NCI-H460 (cell line): Measurements from ENCODE around the gene NUDCD3. TPM values are rescaled to one million over a fixed set of nuclear protein-coding genes. Genes with fewer than 3 reads are reported as not detected.

Experiments used
- DNase-seq: peaks from one replicate; pipeline ENCODE4 v3.0.0-alpha.2; 2016; ENCODE audit warnings: low read depth; ENCODE audit errors: extremely low read depth
- total RNA-seq: library from RNA; depleted of rRNA; stranded (reverse); fragments of >200 nt; shearing (Covaris generic); gene quantifications from 2 replicates; pipeline ENCODE4 v1.2.3, GENCODE V29; 2014

The NUDCD3 gene
- total RNA-seq, 1 experiment from 2014 or later, result 52.1 TPM

DNA sequence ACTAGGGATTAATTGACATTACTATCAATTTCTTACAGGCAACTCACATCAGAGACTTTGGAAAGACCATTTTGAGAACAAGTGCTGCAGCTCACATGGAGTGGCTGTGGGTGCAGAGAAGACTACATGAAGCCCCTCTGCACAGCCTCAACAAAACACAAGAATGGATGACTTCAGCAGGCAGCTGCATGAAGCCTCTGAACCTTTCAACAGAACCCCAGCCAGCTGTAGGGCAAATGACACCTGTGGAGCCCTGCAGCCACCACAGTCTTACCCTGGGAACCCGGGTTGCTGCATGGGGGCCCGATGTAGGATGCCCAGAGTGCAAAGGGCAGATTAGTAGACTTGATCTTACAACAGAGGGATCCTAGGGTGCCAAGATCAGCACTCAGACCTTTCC, 103.1 kb downstream of the NUDCD3 start:
- no peak for DNase-seq

DNA sequence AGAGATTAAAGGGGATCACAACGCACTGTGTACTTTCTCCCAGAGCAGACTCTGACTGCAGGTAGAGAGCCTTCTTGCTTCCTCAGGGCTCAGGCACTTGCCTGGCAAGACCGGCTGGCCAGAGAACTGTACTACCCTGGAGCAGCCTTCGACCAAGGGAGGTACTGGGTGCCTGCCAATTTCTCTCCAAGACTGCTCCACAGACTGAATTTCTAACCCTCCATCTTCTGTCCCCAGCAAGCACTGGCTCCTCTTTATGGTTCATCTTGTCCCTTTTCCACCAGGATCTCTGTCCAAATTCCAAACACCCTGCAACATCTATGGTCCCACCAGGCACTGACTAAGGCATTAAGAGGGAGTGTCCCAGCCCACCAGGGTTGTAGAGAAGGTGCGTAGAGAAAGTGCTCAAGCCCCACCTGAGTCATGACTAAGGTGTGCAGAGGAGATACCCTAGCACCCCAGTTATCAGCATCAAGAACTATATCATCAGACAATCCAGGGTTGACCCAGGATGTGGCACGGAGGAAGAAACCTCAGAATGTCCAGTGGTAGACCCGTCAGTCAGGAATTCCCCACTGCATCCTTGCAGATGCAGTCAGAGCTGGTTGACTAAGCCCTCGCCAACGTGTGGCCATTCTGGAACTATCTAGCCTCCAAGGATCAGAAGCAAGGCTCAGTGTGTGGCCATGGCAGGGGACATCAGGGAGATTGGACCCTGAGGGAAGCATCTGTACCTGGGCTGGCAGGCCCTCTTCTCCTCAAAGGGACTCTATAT, 104.1 kb downstream of the NUDCD3 start:
- DNase-seq, result no peak

DNA sequence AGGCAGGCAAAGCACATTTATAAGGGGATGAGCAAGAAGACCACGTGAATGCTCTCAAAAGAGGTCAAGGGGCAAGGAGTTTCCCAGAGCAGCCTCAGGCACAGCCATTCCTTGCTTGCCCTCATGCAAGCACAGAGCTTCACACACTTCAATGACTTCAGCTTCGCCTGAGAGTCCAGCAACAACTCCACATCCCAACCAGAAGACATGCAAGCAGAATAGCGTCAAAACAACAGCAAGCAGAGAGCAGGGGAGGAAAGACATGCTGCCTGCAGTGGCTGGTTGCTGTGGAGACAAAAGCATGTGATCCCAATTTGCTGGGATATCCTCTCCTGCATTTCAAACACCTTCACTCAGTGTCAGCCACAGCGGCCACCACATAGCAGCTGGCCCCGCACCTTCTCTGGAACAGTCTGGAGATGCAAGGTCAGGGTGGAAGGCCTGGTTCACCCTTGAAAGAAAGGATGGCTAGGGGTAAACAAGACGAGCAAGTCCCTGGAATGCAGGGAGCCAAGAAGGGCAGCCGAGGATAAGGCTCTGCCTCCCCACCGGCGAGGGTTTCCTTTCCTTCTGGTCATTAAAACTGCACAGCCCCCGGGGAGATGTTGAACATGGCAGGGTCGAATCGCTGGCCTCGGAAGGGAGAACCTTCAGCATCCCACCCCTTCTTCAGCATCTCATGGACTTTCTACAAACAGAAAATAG, 104.9 kb downstream of the NUDCD3 start:
- DNase-seq, result no peak

DNA sequence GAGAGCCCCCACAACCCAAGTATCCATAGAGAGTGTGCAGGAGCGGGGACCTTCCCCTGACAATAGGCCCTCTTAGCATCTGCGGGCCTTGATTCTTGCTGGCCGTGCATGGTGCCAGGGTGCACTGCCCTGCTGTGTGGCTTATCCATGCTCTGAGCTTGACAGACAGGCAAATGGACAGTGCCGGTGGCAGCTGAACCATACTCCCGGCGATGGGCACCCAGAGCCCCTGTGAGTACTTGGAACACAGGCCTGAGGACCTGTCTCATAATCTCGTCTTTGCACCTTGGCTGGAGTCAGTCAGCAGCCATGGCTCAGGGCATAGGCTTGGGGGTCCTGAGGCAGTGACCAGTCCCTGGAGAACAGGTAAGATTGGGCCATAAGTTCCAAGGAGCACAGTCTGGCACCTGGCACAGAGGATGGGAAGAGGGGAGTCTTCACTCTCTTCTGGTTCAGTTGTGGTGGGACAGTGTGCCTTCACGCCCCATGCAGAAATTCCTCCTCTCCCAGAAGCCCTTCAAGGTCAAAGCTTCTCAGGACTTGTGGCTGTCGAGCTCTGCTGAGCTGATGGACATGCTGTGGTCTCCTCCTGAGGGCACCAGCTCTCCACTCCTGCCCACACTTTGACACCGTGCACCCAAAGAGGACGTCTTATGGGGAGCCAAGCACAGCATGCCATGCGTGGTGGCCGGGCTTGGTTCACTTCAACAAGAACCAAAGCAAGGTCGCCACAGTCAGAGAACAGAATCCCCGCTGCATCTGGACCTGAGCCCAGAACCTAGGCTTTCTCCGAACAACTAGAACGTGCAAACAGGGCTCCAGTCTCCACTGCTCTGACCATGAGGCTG, 105.6 kb downstream of the NUDCD3 start:
- DNase-seq, result no peak

DNA sequence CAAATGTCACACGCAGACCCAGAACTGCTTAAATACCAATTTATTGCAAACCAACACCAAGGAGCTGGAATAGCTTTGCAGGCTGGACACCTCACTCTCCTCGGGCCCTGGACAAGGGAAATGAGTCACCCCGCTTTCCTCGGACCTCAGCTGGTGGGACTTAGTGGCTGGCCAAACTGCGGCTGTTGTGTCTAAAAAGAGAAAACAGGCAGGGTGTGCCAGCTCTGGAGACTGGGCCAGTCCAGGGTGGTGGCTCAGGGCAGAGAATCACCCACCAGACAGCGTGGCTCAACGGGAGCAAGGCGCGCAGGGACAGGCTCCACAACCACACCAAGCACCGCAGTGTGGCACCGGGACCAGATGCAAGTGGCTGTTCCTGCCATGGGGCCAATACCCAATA, 106.9 kb downstream of the NUDCD3 start:
- no peak for DNase-seq

DNA sequence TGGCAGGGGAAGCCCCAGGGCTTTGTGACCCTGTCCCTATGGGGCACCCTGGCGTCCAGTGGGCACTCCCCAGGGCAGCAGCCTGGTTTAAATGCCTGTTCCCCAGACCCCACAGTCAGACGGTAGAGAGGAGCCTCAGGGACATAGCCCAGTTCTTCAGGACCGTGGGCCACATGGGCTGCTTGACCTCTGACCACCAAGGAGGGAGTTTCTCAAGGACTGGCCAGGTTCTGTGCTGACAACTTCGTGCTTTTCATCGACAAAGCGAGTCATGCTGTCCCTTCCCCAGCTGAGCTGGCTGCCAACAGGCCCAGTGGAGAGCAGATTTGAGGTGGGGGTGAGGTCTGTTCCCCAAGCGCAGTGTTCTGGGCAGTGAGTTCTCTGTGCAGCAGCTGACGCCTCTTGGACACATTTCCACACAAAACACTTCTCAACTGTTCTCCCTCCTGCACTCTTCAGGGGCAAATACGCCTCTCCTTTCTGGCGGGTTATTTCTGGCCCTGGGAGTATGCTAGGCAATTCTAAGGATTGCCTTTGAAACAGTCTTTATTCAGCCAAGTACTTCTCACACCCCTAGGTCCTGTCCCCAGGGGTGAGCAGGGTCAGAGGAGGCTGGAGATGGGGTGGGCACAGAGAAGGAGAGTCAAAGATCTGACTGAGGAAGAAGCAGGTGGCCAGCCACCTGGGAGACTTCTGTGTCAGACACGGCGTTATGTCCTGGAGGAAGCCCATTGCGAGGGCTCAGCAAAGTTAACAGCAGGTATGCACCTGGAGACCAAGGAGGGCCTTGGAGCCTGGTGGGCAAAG, 107.8 kb downstream of the NUDCD3 start:
- DNase-seq, result no peak

DNA sequence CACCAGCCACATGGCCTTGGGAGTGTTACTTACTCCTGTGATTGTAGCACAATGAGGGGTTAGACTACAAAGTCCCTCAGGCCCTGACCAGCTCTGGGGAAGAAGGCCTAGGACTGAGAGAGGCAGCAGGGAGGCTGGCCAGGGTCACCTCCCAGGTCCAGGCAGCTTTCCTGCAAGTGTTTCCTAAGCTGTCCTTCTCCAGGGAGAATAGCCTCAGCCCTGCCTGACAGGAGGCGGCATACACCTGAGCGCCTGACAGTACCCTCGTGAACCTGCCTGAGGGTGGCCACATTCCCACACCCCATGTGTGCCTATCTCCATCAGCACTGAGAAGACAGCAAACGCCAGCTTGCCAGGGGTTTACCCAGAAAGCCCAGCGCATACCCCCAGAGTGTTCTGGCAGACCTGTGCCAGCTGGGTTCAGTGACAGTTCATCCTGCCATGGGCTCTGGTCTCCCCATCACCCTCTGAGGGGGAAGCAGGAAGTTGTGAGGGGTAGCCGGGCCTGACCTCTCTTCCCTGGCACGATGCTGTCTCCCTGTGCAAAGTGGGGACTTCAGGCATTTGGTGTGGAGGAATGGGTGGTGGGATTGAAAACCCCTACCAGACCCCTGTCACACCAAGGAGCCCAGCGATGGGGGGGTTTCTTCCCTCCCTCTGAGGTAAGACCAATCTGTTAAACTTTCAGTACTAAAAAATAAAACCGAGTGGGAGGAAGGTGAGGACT, 108.8 kb downstream of the NUDCD3 start:
- no peak for DNase-seq

DNA sequence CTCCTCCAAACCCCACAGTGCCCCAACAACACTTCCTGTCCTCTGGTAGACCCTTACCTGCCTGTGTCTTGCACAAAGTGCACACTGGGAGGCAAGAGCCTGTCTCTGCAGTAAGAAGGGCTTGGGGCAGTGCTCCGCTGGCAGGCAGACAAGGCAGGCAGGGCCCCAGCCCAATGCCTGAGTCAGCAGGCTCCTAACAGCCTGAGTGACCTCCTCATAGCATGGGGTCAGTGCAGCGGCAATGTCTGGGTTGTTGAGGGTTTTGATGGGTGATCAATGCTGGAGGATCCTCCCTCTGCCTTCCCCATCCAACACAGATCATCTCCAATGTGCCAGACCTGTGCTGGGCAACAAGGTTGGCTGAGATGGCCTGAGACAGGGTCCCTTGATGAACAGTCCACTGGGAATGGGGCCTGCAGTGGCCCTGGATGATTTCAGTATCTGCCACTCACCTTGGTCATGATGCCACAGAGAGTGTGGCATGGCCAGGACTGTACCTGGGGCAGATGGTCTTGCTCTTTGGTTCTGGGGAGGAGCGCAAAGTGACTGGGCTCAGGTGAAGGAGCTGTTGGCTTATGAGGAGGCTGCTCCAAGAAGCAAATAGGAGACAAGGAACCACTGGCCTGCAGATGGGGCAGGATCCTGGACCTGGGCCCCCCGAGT, 109.5 kb downstream of the NUDCD3 start:
- DNase-seq, result no peak

DNA sequence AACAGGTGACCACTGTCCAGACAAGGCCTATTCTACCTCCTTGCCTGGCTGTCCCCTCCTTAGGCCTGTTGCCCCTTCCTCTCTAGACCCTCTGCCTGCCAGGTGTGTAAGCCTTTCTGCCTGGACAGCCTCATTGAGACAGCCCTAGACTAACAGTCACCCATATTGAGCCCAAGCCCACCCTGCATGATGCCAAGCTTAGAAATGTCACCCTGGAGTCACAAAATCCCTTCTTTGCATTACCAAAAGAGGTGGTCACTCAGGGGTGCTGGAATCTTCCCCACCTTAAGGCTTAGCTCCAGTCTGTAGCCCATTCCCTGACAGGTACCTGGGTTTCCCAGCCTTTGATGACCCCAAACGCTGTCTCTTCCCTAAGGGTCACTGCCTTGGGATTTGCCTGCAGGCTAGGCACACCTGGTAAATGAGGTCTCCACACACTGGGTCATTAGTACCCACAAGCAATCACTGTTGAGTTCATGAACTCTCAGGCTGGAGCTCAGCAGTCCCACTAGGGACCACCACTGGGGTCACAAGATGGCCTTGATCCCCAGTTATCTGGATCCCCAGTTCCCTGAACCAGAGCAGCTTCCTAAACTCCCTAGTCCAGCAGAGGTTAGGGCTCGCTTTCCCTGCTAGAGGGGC, 110.1 kb downstream of the NUDCD3 start:
- DNase-seq, result no peak

DNA sequence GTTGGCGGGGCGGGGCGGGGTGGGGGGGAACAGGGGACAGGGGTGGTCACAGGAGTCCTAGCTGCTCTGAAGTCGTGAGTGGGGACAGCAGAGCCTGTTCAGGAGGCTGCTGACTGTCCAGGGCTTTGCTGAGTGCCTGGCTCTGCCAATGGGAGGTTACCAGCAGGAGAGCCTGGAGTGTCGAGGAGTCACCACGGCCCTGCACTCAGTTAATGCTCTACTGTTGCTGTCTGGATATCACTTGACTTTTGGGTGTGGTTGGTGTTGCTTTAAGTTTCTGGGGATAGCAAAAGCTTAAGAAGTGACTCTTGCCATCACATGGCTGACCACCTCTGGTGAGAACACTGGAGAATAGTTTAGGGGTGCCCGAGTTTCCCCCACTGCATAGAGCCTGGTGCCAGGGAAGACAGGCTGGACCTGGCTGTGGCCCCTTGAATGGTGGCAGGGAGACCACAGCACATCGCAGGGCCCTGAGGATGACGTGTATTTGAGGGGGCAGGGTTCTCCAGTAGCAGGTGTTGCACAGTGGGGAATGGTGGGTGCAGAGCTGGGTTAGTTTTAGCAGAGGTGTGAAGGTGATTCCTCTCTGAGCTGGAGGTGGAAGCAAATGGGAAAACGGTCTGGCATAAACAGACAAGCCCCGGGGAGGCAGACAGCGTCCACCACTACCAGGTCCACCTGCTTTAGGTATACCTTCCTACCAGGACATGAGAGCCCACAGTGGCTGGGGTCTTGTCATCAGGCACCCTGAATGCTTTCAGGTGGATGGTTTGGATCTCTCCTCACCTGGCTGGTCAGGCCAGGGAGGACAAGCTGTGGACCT, 110.9 kb downstream of the NUDCD3 start:
- DNase-seq, result no peak

DNA sequence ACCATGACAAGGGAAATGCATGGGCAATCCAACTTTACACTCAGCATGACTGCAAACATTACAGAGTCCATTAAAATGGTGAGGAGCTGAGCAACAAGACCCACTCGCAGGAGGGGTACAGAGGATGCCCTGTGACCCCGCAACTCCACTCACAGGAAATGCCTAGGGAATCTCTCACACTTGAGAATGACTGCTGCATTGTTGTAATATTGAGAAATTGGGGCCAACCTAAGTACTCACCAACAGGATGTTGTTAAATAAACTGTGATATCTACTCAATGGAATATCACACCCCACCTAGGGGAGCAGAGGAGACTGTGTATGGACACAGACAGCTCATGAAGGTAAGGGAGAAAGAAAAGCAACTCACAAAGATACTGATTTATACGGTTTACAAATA, 111.7 kb downstream of the NUDCD3 start:
- DNase-seq, result peak; percentile 58

DNA sequence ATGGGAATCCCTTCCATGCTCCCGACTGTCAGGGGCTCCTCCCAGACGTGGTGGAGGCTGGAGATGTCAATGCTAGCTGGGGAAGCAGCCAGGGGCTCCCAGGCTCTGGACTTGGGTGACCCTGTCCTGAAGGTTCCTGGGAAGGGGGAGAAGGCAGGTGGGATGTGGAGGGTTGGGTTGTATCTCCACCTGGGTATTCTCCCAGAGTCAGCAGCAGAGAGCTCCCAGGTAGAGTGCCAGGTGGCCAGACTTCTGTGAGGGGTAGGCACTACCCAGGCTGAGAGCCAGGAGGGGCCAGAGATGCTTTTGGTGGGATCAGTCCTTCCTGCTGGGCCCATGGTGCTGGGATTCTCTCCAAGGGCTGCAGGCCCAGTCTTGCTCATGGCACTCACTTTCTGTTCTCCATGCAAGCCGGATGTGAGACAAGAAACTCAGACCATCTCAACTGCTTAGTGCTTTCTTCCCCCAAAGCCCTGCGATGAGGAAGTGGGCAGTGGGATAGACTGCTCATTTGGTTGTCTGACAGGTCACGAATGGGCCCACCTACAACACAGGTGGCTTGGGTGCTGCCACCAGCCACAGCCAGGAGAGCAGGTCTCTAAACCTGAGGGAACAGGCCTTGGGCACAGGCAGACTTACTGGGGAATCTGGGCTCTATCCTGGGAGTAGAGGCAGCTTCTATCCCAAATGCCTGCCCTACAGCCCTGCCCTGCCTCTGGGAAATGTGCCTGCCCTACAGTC, 112.6 kb downstream of the NUDCD3 start:
- DNase-seq, result no peak

DNA sequence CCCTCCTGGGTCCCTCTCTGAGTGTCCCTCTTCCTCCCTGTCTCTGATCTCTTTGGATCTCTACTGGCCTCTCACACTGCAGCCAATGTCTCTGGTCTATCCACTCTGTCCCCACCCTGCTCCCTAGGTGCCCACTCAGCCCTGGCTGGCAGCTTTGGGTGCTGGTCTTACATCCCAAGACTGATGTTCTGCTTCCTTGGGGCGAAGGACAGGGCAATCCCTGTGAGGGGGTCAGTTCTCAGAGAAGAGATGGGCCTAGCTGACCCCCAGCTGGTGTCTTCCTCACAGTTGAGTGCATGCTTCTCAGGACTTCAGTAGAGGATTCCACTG, 113.4 kb downstream of the NUDCD3 start:
- no peak for DNase-seq

DNA sequence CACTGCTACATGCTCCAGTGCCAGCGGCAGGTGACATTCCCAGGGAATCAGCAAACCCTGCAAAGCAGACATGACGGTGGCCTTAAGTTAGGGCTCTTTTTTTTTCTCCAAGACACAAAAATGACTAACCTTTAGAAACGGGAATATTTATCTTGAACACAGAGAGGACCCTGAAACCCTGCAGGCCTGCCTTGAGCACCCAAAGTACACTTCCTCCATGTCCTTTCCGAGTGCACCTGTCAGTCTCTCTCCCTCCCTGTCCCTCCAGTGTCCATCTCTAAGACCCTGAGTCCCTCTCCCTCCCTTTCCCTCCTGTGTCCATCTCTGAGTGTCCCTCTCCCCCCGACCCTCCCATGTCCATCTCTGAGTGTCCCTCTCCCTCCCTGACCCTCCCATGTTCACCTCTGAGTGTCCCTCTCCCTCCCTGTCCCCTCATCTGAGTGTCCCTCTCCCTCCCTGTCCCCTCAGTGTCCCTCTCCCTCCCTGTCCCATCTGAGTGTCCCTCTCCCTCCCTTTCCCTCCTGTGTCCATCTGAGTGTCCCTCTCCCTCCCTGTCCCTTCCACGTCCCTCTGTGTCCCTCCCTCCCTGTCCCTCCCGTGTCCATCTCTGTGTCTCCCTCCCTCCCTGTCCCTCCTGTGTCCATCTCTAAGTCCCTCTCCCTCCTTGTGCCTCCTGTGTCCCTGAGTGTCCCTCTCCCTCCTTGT, 113.9 kb downstream of the NUDCD3 start:
- no peak for DNase-seq

DNA sequence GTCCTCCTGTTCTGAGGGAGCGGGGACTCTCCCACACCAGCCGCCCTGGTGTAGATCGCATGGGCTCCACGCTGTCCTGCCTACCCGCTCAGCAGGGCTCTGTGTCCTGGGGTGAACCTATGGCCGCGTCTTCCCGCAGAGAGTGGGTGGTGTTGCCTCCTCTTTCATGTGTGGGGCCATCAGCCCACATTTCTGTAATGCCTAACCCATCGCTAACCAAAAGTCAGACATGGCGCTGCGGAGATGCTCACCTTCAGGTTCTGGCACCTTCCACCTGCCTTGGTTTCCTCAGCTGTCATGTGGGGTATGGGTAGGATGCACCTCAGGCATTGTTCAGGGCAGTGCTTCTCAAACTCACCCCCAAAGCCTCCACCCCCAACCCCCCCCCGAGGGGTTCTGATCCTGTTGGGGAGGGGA, 114.5 kb downstream of the NUDCD3 start:
- DNase-seq, result no peak

DNA sequence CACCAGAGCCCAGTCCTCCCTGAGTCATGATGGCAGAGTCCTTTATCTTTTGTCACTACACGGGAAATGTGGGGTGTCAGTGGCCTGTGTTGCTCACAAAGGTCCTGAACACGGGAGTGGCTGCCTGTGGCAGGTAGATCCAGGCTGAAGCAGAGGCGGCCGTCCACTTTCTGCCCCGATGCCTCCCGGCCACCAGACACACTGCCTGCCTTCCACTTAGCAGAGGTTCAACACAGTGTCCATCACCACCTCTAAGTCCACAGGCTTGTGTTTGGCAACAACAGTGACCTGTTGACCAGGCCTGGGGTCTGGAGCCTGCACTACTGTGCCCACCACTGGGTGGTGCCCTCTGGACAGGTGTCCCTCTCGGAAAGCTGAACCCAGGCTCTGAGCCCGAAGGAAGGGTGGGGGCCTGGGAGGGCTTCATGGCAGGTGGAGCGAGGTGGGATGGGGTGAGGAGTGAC, 115.2 kb downstream of the NUDCD3 start:
- no peak for DNase-seq
